NCI-H2029 treated with DMSO at 0.1 percent for 48 hours (cell line): ENCODE measurements around the gene LONP1.
"Not testable (repeated sequence)": the region's sequence is repeated elsewhere in the genome, so short reads cannot be mapped to it uniquely, and the experiment has no call there.

Experiments used
- DNase-seq: peaks from one replicate; lab custom pipeline; 2025; lab: John Stamatoyannopoulos, UW

The LONP1 gene

DNA sequence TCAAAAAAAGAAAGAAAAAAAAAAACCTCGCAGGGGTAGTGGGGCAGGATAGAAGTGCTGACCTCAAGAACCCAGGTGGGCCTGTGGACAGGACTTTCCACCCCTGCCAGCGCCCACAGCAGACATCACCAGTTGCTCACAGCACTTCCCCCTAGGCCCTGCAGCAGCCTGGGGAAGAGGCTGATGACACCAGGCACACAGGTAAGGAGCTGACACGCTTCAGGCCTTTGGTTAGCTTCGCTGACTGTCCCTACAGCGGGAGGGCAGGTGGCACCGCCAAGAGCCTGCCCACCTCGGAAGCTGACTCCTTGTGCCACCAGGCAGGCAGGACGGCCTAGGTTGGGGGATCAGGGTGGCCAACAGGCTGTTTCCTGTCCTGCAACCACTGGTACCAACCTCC lies 8.9 kb downstream of the LONP1 start:
- no peak for DNase-seq

- DNase-seq, result no peak
Measured at GRCh38 chr19:5707576-5708575, 12.1 kb downstream of the LONP1 start.

- no peak for DNase-seq
Measured at GRCh38 chr19:5706876-5707573, 12.9 kb downstream of the LONP1 start.

GRCh38 chr19:5705552-5705951 lies 14.4 kb downstream of the LONP1 start:
- no peak for DNase-seq

- DNase-seq, result no peak
Measured at GRCh38 chr19:5703819-5704818, 15.8 kb downstream of the LONP1 start.

GRCh38 chr19:5702053-5702410 lies 17.9 kb downstream of the LONP1 start:
- not testable (repeated sequence) for DNase-seq

DNA sequence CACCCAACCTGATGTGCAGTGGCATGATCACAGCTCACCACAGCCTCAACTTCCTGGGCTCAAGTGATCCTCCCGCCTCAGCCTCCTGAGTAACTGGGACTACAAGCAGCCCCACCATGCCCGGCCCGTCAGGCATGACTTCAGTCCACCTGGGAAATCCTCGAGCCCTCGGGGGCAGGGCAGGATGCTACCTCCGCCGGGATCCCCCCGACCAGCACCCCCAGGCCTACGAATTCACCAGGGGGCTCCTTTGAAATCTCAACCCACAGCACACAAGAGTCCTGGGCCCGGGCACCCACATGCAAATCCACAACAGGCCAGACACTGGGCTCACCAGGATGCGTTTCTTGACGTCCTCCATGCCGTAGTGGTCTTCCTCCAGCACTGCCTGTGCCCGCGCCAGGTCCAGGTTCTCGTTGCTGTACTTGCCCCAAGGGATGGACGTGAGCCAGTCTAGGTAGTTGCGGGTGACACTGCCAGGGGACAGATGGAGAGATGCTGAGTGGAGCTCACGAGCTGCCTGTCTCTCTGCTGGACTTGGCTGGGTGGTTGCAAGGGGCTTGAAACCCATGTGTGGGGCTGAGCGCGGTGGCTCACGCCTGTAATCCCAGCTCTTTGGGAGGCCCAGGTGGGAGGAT lies 19.4 kb downstream of the LONP1 start:
- DNase-seq, result no peak

GRCh38 chr19:5698635-5699422 lies 21.1 kb downstream of the LONP1 start:
- DNase-seq, result no peak

- DNase-seq, result no peak
Measured at GRCh38 chr19:5697890-5698634, 21.9 kb downstream of the LONP1 start.

- no peak for DNase-seq
Measured at GRCh38 chr19:5697022-5697889, 22.7 kb downstream of the LONP1 start.

DNA sequence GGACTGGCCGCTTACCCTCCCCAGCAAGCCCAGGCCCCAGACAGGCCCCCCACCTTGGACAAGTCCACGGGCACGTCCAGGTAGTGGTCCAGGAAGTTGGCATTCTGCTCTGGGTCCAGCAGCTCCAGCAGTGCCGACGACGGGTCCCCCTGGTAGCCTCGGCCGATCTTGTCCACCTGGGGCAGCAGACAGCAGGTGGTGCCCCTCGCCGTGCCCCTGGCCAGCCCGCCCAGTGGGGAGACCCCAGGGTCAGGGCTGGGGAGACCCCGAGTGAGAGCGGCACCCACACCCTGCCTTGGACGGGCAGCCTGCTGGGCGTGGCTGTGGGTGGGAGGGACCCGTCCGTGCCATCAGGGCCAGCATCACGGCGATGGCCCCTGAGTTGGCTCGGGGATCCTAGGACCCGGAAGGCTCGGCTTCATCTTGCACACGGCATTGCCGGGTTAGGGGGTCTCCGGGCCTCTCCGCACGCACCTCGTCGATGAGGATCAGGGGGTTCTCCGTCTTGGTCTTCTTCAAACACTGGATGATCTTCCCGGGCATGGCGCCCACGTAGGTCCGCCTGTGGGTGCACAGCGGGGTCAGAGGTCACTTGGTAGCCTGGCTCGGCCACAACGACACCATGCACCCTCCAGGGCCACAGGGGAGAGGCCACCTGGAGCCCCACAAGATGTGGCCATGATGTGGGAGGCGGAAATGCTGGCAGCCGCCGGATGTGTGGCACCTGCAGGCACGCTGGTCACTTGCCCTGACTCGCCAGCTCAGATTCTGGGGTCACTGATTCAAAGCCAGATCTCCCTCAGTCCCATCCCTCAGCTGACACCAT lies 23.5 kb downstream of the LONP1 start:
- no peak for DNase-seq

DNA sequence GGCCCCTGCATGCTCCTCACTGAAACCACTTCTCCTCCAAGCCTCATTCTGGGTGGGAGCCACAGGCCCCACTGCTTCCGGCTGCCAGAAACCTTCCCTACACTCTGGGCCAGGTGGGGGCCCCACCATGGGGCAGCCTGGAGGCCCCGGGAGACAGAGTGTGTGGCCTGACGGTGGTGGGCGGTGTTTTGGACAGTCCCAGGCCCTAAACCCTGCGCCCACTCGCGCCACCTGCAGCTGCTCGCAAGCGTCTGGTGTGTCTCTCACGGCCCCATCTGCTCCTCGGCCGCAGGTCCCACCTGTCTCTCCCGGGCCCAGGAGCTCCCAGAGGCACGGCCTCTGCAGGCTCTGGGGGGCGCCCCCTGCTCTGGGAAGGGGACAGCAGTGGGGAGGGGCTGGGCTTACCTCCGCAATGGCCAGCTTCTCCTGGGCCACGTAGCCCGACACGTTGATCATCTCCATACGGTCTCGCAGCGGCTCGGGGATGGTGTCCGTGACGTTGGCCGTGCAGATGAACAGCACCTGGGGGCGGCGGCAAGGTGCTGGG lies 24.2 kb downstream of the LONP1 start:
- DNase-seq, result no peak

GRCh38 chr19:5694956-5695648 lies 24.8 kb downstream of the LONP1 start:
- no peak for DNase-seq

DNA sequence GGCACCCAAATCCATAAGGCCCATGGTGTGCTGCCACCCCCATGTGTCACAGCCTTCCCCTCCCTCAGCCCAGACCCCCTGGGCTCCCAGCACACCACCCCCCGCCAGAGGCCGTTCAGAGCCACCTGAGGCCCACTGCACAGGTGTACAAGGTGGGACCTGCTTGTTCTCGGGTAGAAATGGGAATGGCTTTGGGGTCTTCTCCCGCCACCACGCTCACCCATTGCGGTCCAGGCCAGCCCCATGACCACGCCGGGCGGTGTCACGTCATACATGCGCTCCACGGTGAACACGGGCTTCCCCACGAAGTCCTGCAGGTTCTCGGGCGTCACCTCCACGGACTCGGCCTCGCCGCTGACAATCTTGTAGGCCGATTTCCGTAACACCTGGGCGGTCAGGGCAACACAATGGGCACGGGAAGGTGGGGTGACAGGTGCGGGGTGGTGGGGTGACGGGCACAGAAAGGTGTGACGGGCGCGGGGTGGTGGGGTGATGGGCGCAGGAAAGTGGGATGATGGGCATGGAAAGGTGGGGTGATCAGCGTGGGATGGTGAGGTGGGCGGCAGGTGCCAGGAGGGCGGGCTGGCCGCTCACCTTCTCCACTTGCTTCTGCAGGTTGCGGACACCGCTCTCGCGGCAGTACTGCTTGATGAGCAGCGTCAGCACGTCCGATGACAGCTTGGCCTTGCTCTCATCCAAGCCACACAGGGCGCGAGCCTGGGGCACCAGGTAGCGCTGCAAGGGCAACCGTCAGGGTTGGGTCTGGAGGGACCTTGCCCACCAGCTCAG lies 25.6 kb downstream of the LONP1 start:
- DNase-seq, result no peak

DNA sequence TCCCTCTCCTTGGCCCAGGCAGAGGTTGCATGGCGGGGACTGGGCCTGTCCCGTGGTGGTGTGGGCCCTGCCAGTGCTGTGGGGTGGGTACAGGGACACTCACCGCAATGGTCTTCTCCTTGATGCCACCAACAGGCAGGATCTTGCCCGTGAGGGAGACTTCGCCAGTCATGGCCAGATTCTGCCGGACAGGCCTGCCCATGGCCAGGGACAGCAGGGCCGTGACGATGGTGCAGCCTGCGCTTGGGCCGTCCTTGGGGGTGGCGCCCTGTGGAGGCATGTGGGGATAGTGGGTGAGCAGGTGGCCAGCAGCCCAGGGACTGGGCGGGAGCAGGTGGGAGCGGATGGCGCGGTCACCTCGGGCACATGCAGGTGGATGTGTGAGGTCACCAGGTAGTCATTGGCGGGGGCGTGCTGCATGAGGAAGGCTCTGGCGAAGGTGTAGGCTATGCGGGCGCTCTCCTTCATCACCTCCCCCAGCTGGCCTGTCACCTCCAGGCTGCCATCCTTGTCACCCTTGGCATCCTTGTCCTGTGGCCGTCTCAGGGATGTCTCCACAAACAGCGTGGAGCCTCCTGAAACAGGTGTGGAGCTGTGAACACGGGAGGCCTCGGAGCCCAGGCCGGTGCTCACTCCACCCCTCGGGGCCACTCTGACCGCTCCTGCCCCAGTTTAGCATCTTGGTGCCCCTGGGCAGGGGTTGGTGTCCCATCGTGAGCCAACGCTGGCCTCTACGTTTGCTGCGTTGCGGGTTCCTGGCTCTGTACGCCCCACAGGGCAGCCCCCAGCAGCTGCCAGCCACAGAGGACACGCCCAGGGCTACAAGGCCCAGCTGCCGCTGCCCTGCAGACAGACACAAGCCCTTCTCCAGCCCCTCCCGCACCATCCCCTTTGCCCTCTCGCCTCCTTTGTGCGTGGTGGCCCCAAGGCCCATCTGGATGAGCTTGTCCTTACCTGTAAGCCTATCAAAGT lies 26.5 kb downstream of the LONP1 start:
- no peak for DNase-seq
